Measurements from ENCODE around the gene THOP1. TPM values are rescaled to one million over a fixed set of nuclear protein-coding genes. Genes with fewer than 3 reads are reported as not detected.

The THOP1 gene
- total RNA-seq (111 and 126 TPM in 2 replicates), polyA plus RNA-seq (73.9 and 81.3 TPM in 2 replicates)

- no peaks in the 10 kb centered on the region for H3K36me3 ChIP-seq
- H3K4me3 ChIP-seq, result peak within 1 kb of the TSS; percentile 90
- H3K27ac ChIP-seq, result peak within 1 kb of the TSS; percentile 70
- H3K9me3 ChIP-seq (ENCODE audit: low read depth), result no peaks in the 10 kb centered on the region
- DNase-seq (ENCODE audit: low read depth in 1 of 2, low spot score in 1 of 2), result peak; percentile 99 to 100
- peaks cover 17% of the 10 kb centered on the region for H3K4me1 ChIP-seq (ENCODE audit: low read depth)
- no peak for TF ChIP-seq CTCF (IDR thresholded peaks at IDR 0.05; ENCODE audit: low read depth, low read length)
- H3K27me3 ChIP-seq, result no peaks in the 10 kb centered on the region
Observed at GRCh38 chr19:2785244-2785997, at the start of gene THOP1. Gene THOP1 (plus strand): TSS chr19:2785503. CDS start chr19:2785663, 160 bp downstream.

- H3K27me3 ChIP-seq, result no peaks in the 10 kb centered on the region
- no peak overlapping the region for H3K4me3 ChIP-seq
- peaks cover 5% of the 10 kb centered on the region for H3K4me1 ChIP-seq (ENCODE audit: low read depth)
- no peak for TF ChIP-seq CTCF (IDR thresholded peaks at IDR 0.05; ENCODE audit: low read depth, low read length)
- DNase-seq (ENCODE audit: low read depth in 1 of 2, low spot score in 1 of 2), result no peak
- no peak overlapping the region for H3K27ac ChIP-seq
- H3K9me3 ChIP-seq (ENCODE audit: low read depth), result no peaks in the 10 kb centered on the region
- peaks cover 5% of the 10 kb centered on the region for H3K36me3 ChIP-seq
Observed at GRCh38 chr19:2736550-2737190, 48.6 kb upstream of the THOP1 start.

GRCh38 chr19:2739602-2740313 lies 45.5 kb upstream of the THOP1 start, which contains the start of gene SLC39A3:
Gene SLC39A3 (minus strand): TSS chr19:2740017. CDS start chr19:2737257, 2,760 bp downstream.
- no peaks in the 10 kb centered on the region for H3K9me3 ChIP-seq (ENCODE audit: low read depth)
- peak; percentile 98 to 99 for DNase-seq (ENCODE audit: low read depth in 1 of 2, low spot score in 1 of 2)
- TF ChIP-seq CTCF (IDR thresholded peaks at IDR 0.05; ENCODE audit: low read depth, low read length), result peak; percentile 19
- peaks cover 5% of the 10 kb centered on the region for H3K4me1 ChIP-seq (ENCODE audit: low read depth)
- H3K4me3 ChIP-seq, result peak within 1 kb of the TSS; percentile 79
- H3K27me3 ChIP-seq, result peaks cover 11% of the 10 kb centered on the region
- H3K36me3 ChIP-seq, result peaks cover 5% of the 10 kb centered on the region
- H3K27ac ChIP-seq, result no peak within 1 kb of the TSS

- no peak overlapping the region for H3K4me3 ChIP-seq
Observed at GRCh38 chr19:2740314-2740656, 45.0 kb upstream of the THOP1 start.

More at GRCh38 chr19:2740314-2740656, 45.0 kb upstream of the THOP1 start:
- H3K4me1 ChIP-seq (ENCODE audit: low read depth), result peaks cover 5% of the 10 kb centered on the region
- H3K36me3 ChIP-seq, result peaks cover 5% of the 10 kb centered on the region
- H3K27me3 ChIP-seq, result peaks cover 14% of the 10 kb centered on the region
- H3K27ac ChIP-seq, result no peak overlapping the region
- H3K9me3 ChIP-seq (ENCODE audit: low read depth), result no peaks in the 10 kb centered on the region
- no peak for TF ChIP-seq CTCF (IDR thresholded peaks at IDR 0.05; ENCODE audit: low read depth, low read length)
- DNase-seq (ENCODE audit: low read depth in 1 of 2, low spot score in 1 of 2), result no peak

Measured in cardiac muscle cell (in vitro differentiated cells and primary cell).